OCI-LY3 (cell line): ENCODE measurements around the gene FANCD2OS.
"Not testable (repeated sequence)": the region's sequence is repeated elsewhere in the genome, so short reads cannot be mapped to it uniquely, and the experiment has no call there.

Experiments used
- EZH2phosphoT487 ChIP-seq: fragments of 200-600 bp; shearing (Covaris generic); IDR thresholded peaks from 2 replicates; pipeline ENCODE4 v1.6.1; 2018; ENCODE audit warnings: antibody characterized with exemption, mixed run types, low read depth
- TF ChIP-seq, protein P1 (sequence below): fragments of 200-600, 300-600 bp; sonication (generic); IDR thresholded peaks from 2 replicates; pipeline ENCODE4 v1.5.1; 2014; ENCODE audit warnings: antibody characterized with exemption, low read length, low read depth

DNA sequence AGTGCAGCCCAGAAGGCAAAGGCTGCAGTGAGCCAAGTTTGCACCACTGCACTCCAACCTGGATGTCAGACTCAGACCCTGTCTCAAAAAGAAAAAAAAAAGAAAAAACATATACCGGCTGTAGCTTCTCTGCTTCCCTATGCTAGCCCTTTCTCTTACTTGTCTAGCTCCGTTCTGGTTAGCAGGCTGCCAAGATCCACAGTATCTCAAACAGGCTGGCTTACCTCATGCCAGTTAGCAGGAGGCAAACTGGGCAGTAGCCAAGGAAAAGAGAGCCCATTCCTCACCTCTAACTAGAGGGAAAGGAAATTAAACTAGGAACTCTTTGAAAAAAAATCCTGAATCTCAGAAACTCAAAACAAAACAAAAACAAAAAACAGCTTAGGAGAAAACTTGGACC lies 16.7 kb downstream of the FANCD2OS start:
- TF ChIP-seq, protein P1, sequence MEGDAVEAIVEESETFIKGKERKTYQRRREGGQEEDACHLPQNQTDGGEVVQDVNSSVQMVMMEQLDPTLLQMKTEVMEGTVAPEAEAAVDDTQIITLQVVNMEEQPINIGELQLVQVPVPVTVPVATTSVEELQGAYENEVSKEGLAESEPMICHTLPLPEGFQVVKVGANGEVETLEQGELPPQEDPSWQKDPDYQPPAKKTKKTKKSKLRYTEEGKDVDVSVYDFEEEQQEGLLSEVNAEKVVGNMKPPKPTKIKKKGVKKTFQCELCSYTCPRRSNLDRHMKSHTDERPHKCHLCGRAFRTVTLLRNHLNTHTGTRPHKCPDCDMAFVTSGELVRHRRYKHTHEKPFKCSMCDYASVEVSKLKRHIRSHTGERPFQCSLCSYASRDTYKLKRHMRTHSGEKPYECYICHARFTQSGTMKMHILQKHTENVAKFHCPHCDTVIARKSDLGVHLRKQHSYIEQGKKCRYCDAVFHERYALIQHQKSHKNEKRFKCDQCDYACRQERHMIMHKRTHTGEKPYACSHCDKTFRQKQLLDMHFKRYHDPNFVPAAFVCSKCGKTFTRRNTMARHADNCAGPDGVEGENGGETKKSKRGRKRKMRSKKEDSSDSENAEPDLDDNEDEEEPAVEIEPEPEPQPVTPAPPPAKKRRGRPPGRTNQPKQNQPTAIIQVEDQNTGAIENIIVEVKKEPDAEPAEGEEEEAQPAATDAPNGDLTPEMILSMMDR = not testable (repeated sequence)
- not testable (repeated sequence) for TF ChIP-seq EZH2phosphoT487
